ENCODE data around the gene RBCK1.

- TF ChIP-seq IRF3 (IDR thresholded peaks at IDR 0.05), result no peak
- TF ChIP-seq RAD21 (IDR thresholded peaks at IDR 0.05; ENCODE audit: insufficient read depth, low read depth, low read length), result no peak
- TF ChIP-seq FOXK2 (IDR thresholded peaks at IDR 0.05), result no peak
- TF ChIP-seq RELA (IDR thresholded peaks at IDR 0.05; ENCODE audit: borderline replicate concordance, partially characterized antibody), result no peak
- no peak for TF ChIP-seq SP1 (IDR thresholded peaks at IDR 0.05; ENCODE audit: low read depth, low read length)
- no peak for TF ChIP-seq CTCF (IDR thresholded peaks at IDR 0.05 in 2 of 3, conservative IDR thresholded peaks at IDR 0.05 in 1 of 3; ENCODE audit: control insufficient read depth in 2 of 3, extremely low read depth in 1 of 3, insufficient read depth in 1 of 3, low read depth in 3 of 3, low read length in 3 of 3)
Measured at GRCh38 chr20:363319-364078, 44.6 kb upstream of the RBCK1 start.

All from GM12878 (cell line).